Measurements from ENCODE around the gene SLC16A10.
"Not testable (repeated sequence)": the region's sequence is repeated elsewhere in the genome, so short reads cannot be mapped to it uniquely, and the experiment has no call there.

The SLC16A10 gene

DNA sequence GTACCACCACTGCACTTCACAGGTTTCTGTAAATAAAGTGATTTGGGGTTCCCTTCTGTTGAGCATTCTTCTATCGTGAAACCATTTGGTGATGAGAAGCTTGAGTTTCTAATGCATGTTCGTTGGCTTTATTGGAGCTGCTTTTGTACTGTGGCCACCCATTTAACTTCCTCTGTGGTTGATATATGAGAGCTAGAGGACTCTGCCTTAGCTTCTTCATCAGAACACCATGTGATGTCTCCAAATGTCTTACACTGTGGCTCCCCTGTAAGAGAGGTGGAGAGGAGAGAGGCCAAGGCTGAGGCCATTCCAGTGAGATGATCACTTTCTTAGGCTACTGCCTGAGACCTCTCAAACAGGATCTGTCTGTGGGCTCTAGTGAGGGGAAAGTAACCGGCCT is 114.5 kb downstream of the SLC16A10 start:
- no peak for DNase-seq (ENCODE audit: low read depth)
- no peak for TF ChIP-seq CTCF (IDR thresholded peaks at IDR 0.05; ENCODE audit: control insufficient read depth, insufficient read depth, low read depth, low read length, missing control alignments)

GRCh38 chr6:111203539-111203938 is 116.2 kb downstream of the SLC16A10 start:
- DNase-seq (ENCODE audit: low read depth); H3K4me3 ChIP-seq (ENCODE audit: control insufficient read depth, low read depth, low read length): not testable (repeated sequence)

More for the DNA sequence above, 114.5 kb downstream of the SLC16A10 start:
- H3K4me3 ChIP-seq (ENCODE audit: control insufficient read depth, low read depth, low read length): no peak overlapping the region

DNA sequence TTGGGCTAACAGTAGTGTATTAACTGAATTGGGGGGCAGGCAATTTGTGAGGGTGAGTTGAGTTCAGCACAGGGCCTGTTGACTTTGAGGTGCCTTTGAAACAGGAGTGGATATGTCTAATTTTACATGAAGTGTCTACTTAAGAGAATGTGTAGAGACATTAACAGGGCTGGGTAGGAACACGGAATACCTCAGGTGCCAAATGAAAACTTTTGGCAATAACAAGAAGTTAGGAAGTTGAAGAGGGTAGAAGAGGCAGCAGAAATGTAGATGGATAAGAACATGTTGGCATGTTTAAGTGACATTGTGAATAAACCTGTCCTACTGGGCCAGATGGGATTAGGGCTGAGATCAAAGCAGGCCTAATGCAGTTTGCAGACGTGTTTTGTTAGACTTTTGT is 117.0 kb downstream of the SLC16A10 start:
- no peak overlapping the region for H3K4me3 ChIP-seq (ENCODE audit: control insufficient read depth, low read depth, low read length)
- TF ChIP-seq CTCF (IDR thresholded peaks at IDR 0.05; ENCODE audit: control insufficient read depth, insufficient read depth, low read depth, low read length, missing control alignments): no peak
- no peak for DNase-seq (ENCODE audit: low read depth)

DNA sequence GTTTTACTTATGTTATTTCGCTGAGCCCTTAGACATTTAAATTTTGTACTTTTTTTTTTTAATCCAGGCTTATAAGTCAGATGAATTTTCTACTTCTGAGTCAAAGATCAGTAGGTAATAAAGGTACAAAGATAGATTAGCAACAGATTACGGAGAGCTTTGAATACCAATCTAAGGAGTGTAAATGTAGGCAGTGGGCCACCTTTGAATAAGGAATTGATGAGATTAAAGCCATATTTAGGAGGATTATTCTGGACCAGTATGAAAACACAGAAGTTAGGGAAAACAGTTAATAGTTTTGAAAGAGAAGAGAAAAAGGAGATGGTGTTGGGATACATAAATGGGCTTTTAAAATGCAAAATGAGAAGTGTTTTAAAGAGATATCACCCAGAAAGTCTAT is 117.6 kb downstream of the SLC16A10 start:
- DNase-seq (ENCODE audit: low read depth): no peak
- TF ChIP-seq CTCF (IDR thresholded peaks at IDR 0.05; ENCODE audit: control insufficient read depth, insufficient read depth, low read depth, low read length, missing control alignments): no peak
- no peak overlapping the region for H3K4me3 ChIP-seq (ENCODE audit: control insufficient read depth, low read depth, low read length)

DNA sequence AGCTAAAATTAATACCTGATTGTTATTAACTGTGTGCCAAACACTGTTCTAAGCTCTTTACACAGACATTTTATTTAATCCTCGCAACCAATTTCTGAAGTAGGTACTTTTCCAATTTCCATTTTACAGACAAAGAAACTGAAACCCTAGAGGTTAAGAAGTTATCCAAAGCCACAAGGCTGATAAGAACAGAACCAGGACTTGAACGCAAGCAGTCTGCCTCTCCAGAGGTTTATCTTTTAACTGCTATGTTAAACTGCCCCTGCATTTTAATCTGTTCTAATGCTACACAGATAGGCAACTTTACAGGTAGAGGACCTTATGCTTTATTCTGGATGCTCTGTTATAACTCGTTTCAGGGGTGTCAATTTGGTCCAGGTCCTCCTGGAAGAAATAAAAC is 118.2 kb downstream of the SLC16A10 start:
- TF ChIP-seq CTCF (IDR thresholded peaks at IDR 0.05; ENCODE audit: control insufficient read depth, insufficient read depth, low read depth, low read length, missing control alignments): no peak
- no peak for DNase-seq (ENCODE audit: low read depth)
- no peak overlapping the region for H3K4me3 ChIP-seq (ENCODE audit: control insufficient read depth, low read depth, low read length)

DNA sequence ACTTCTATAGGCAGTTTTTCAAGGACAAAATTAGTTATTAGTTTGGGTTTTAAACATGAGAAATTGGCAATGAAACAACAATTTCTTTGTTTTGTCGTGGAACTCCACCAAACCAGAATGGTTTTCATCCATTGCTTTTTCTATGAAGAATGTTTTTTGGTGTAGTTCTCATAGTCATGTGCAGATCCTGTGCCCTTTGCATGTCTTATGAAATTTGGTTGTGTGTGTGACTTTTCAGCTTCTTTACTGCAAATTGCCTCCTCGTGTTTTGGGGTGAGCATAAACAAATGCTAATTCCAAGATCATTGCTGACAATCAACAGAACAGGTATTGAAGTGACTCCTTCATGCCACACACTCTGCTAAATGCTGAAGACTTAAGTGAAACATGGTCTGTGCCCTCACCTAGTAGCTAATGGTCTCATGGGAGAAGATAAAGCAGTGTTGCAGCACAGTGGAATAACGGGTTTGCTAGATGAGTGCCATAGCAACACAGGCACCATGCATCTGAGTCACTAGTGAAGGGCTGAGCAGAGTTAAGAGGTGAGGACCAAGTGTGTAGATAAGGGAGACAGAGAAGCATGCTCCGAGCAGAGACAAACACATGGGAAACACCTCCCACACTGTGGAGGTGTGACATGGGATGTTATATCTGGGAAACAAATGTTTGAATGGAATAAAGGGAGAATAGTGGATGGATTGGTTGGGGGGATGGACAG is 120.0 kb downstream of the SLC16A10 start:
- TF ChIP-seq CTCF (IDR thresholded peaks at IDR 0.05; ENCODE audit: control insufficient read depth, insufficient read depth, low read depth, low read length, missing control alignments): no peak
- no peak for DNase-seq (ENCODE audit: low read depth)
- no peak overlapping the region for H3K4me3 ChIP-seq (ENCODE audit: control insufficient read depth, low read depth, low read length)

- TF ChIP-seq CTCF (IDR thresholded peaks at IDR 0.05; ENCODE audit: control insufficient read depth, insufficient read depth, low read depth, low read length, missing control alignments): no peak
- DNase-seq (ENCODE audit: low read depth): no peak
- no peak overlapping the region for H3K4me3 ChIP-seq (ENCODE audit: control insufficient read depth, low read depth, low read length)
These were observed 121.6 kb downstream of the SLC16A10 start for GRCh38 chr6:111208933-111209332.

All from AG09309 (cell line).